GM18499 (cell line): ENCODE data around the gene KSR1.
"Not testable (repeated sequence)": the region's sequence is repeated elsewhere in the genome, so short reads cannot be mapped to it uniquely, and the experiment has no call there.

Experiments
- ATAC-seq: cut with Tn5 transposase; IDR thresholded peaks from one replicate; pipeline ENCODE4 v1.9.1; 2021; ENCODE audit warnings: moderate number of reproducible peaks; ENCODE audit not compliant: insufficient read depth, unreplicated experiment

KSR1 gene

DNA sequence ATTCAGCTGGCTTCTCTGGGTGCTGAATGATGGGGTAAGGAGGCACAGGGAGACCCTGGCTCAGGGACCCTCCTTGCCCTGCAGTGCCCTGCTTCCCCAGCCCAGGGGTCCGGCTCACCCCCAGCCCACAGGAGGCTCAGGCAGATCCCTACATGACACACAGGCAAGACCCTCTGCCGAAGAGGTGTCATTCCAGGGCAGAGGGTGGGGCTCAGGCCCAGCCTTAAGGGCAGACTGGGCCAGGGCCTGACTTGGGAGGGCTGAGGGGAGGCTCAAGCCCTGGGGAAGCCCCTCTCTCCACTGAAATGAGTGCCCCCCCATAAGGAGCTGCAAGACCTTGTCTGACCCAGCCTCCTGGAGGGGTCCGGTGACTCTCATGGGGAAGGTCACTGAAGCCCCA lies 30.3 kb upstream of the KSR1 start:
- ATAC-seq, result no peak

DNA sequence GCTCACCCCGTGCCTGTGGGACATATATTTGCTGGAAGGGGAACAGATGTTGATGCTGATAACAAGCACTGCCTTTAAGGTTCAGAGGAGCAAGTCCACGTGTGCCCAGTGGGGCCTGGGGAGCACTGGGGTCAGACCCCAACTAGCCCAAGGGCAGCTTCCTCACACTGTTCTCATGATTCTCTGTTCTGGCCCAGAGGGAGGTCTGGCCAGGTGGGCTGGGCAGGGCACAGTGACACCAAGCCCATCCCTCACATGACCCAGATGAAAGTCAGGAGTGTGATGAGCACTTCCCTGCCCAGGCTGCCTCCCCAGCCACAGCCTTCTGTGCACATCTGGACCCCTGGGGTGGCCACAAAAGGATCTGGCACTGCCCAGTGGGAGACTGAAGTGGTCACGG lies 29.8 kb upstream of the KSR1 start:
- ATAC-seq, result not testable (repeated sequence)

DNA sequence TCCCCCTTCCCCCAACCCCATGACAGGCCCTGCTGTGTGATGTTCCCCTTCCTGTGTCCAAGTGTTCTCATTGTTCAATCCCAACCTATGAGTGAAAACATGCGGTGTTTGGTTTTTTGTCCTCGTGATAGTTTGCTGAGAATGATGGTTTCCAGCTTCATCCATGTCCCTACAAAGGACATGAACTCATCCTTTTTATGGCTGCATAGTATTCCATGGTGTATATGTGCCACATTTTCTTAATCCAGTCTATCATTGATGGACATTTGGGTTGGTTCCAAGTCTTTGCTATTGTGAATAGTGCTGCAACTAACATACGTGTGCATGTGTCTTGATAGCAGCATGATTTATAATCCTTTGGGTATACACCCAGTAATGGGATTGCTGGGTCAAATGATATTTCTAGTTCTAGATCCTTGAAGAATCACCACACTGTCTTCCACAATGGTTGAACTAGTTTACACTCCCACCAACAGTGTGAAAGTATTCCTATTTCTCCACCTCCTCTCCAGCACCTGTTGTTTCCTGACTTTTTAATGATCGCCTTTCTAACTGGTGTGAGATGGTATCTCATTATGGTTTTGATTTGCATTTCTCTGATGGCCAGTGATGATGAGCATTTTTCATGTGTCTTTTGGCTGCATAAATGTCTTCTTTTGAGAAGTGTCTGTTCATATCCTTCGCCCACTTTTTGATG lies 28.9 kb upstream of the KSR1 start:
- not testable (repeated sequence) for ATAC-seq

DNA sequence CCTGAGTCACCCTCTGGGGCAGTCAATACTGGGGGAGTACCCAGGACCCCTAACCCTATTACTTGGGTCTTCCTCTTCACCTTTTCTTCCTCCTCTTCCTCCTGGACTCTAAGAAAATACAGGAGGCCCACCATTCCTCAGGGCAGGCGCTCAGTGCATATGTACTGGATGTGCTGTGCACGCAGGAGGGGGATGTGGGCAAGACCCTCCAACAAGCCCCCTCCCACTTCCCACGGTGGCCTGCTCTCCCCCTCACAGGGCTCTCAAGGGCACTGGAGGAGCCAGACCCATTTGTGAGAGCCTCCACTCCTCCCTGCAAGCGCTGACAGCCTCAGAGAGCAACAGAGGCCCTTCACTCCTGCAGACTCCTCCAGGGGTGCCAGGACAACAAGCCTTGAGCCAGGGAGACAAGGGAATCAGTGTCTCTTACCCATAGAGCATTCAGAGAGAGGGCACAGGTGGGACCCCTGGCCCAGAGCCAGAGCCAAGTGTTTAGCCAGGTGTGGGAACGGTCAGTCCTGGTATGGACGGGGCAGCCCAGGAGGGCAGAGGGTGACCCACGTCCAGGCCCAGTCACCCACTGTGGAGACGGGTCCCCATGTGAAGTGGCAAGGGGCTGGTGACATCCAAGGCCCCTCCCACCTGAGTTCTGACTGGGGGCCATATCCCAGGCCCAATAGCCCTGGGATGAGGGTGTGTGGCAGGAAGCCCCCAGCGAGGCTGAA lies 27.3 kb upstream of the KSR1 start:
- ATAC-seq, result no peak

DNA sequence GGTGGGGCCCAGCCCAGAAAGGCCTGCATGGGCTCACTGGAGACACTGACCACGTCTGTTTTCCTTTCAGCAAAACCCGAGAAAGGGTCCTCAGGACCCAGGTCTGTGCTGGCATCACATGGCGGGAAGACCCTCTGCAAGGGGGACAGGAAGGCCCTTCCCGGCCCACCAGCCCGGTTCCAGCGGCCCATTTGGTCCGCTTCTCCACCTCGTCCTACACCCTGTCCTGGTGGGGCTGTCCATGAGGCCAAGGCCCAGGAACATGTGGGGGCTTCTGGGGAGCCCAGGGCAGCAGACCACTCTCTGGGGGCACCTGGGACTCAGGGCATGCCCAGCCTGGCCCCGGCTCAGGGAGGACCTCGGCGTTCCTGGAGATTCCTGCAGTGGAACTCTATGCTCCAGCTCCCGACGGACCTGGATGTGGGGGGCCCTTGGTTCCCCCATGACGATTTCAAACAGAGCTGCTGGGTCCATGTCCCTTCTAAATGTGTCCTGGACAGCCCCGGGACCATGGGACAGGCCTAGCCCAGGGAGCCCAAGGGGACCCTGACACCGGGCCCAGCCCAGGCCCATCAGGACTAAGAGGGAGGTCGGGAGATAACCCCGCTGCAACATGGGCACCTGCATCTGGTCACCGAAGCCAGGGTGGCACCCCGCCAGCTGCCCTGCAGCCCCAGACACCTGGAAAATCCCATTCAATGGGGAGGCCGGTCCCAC lies 26.4 kb upstream of the KSR1 start:
- ATAC-seq, result no peak

DNA sequence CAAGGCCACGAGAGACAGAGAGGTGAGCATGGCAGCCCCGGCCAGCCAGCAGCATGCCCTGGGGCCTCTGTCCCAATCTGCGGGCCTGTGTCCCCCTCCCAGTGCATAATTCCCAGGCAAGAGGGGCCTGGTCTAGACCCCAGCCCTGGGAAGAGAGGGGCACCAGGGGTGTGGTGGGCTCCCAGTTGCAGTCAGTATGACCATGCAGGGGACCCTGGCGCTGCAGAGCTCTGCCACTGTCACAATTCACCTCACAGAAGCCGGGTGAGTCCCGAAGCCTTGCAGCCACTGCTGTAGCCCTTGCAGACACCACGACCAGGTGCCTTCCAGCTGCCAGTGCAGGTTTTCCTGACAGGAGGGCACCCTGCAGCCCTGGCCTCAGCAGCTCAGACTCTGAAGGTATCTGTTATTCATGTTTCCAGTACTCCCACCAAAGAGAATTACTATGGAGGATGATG lies 25.8 kb upstream of the KSR1 start:
- no peak for ATAC-seq

DNA sequence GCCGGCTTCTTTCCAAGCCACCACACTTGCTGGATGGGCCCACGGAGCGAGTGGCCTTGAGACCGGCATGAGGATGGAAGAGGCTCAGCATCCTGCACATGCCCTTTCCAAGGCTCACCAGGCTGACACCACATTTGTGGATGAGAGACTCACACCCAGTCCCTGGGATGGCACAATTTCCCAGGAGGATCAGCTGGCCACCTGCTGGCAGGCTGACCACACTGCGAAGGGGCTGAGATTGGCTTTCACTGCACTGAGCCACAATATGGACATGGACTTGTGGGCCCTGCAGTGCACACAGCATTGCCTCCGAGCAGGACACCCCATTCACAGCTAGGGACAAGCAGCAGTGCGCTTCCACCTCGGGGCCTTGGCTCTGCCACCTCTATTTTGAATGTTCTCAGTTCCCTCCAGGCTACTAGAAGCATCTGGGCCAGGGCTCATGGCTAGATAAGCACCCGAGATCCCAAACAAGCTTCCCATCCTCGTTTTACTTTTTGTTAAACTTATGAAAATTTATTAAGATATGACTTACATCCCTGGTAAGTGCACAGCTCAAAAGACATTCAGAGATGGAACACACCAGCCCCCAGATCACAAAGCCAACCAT lies 25.3 kb upstream of the KSR1 start:
- no peak for ATAC-seq

DNA sequence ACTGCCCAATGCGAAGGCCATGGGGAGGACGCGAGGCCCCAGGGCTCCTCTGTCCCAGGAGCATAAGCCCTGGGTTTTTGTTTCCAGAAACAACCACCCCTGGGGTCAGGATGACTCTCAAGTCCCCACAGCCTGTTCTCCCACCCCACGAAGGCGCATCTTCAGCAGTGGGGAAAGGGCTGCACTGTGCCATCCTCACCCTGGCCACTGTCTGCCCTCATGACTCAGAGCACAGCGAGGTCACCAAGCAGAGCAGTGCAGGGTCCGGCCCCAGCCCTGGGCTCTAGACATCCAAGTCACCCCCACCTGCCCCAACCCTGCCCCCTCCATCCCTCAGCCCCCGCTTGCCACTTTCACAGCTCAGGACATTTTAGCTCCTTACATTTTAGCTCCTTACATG lies 22.7 kb upstream of the KSR1 start:
- ATAC-seq, result no peak

DNA sequence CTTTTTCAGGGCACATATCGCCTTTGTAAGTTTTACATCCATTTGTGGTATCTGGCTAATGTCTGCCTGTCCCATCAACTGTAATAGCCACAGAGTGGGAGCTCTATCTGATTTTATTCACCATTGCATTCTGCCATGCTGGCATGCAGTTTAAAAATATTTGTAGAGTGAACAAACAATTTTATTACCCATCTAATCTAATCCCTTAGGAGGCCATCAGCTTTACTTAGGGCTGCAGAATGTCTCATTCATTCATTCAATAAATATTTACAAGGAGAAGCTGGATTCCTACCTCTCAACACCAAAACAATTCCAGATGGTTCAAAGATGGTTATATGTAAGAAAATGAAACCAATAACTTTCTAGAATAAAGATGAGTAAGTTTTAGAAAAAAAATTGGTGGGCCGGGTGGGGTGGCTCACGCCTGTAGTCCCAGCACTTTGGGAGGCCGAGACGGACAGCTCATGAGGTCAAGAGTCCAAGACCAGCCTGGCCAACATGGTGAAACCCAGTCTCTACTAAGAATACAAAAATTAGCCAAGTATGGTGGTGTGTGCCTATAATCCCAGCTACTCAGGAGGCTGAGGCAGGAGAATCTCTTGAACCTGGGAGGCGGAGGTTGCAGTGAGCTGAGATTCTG lies 20.7 kb upstream of the KSR1 start:
- ATAC-seq, result not testable (repeated sequence)

DNA sequence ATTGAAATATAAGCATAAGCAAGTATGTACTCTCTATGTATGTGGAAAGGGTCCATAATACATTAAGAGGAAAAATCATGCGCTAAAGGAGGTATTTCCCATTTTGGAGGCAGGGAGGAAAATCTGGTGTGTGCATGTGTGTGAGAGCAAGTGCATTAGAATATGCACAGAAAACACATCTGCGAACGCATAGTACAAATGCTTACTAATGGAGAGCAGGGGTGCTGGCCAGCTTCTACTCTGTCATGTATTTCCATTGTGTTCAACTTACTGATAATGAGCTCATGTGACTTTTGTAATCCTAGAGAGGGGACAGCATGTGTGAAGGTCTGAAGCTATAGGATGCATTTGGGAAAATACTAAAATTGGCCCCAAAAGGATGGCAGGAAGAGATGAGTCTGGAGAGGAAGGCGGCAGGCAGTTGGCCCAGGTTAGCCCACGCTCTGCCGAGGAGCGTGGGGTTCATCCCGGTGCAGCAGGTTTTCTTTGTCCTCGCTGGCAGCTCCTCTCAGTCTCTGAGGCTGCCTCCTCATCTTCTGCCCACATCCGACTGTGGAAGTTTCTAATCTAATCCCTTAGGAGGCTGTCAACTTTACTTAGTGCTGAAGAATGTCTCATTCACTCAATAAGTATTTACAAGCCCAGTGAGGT lies 17.8 kb upstream of the KSR1 start:
- ATAC-seq, result no peak

DNA sequence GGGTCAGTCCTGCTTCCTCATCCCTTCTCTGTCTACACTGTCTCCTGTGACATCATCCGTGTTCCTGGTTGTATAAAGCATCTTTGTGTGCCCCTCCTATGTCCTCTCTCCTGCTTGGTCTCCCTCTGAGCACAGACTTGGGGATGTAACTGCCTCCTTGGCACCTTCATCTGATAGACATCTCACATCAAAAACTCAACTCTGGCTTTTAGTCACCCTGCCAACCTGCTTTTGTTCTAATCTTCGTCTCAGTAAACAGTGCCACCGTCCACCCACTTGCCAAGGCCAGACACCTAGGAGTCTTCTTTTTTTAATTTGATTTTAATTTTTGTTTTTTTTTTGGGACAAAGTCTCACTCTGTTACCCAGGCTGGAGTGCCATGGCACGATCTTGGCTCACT lies 16.9 kb upstream of the KSR1 start:
- ATAC-seq, result no peak

DNA sequence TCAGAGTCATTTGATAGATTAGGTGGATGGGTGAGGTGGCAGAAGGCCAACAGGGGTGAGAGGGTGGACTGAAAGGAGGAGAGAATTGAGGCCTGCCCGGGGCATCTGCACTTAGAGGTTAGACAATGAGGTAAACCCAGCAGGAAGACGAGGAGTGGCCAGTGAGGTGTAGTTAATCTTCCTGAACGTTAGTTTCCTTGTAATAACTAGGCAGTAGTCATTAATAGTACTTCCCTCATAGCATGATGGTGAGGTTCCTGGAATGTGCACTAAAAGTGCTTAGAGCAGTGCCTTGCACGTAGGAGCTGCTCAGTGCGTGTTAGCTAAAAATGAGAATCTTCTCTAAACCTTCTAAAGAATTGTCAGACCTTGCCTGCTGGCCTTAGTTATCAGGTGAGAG lies 13.5 kb upstream of the KSR1 start:
- no peak for ATAC-seq

DNA sequence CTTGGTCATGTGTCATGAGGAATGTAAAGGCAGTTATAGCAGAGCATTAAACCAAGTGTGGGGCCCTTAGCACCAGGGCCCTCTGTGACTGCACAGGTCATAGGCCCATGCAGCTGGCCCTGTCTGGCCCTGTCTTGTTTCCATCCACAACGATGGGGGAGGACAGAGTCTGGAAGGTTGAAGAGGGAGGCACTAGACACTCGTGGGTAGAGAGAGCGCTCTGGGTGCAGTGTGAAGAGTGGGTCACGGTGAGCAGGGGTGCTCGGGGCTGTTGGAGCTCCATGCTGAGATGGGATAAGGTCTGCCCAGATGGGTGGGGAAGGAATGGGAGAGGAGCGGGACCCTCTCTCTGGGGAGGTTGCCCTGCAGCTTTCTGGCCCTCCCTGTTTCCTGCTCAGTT lies 12.8 kb upstream of the KSR1 start:
- ATAC-seq, result no peak

DNA sequence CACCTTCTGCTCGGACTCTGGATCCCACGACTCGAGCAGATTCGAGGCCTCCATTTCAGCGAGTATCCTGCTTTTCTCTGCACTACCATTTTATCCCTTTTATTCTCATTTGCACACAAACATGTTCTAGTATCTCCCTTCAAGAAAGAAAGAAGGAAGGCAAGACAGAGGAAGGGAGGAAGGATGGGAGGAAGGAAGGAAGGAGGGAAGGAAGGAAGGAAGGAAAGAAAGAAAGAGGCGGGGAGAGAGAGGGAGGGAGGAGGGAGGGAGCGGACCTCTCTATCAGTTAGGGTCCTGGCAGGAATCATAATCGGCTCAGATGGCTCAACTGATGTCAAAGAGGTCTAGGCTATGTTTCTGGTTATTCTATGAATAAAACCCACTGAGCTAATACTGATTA lies 10.3 kb upstream of the KSR1 start:
- no peak for ATAC-seq

DNA sequence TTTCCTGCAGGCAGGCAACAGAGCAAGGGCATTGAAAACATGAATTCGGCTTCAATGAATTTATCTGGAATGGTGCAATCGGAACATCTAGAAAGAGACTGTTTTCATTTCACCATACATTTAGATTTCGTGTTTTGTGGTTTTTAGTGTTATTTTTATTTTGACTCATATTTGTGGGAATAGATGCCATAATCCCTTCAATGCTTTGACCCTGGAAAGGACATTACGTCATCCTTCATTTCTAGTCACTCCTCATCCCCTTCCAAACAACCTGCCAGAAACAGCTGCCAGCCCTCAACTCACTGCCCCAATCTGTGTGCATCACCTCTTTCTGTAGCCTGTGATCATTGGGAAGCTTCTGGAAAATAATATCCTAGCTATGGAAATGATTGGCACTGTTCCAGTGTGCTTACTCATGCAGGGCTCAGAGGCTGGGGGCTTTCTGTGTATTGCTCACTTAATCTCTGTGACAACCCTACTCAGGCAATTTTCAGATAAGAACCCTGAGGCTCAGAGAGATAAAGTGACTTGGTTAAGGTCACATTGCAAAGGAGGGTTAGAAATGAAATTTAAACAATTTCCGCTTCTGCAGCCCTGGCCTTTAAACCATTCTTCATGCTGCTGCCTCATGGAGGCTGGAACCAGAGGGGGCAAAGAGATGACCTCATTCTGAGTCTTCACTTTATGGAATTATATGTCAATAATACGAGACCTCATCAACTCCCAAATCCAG lies 9.5 kb upstream of the KSR1 start:
- ATAC-seq, result no peak

DNA sequence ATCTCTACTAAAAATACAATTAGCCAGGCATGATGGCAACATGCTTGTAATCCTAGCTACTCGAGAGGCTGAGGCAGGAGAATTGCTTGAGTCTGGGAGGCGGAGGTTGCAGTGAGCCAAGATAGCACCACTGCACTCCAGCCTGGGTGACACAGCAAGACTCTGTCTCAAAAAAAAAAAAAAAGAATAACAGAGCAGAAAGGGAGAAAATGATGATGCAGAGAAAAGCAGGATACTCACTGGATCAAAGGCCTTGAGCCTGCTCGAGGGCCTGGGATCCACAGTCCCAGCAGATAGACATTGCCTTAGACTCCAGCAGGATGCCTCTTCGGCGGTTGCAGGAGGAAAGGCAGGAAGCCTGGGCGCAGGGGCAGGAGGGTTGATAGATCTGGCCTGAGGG lies 7.7 kb upstream of the KSR1 start:
- not testable (repeated sequence) for ATAC-seq

DNA sequence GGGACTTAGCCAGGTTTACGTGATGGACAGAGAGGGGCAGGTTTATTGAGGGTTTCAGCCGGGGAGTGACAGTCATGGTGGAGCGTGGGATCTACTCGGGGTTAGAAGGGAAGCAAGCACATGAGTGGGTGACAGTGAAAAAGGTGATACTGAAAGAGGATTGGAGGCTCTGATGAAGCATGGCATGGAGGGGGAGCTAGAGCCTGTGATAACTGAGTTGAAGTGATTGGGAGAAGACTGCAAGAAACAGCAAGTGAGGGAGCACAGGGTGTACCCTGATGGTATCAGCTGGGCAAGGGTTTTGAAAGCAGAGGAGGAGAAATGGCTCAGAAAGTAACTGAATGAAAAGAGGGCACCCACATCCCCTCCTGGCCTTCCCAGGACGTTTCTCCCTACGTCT lies 6.7 kb upstream of the KSR1 start:
- ATAC-seq, result no peak

DNA sequence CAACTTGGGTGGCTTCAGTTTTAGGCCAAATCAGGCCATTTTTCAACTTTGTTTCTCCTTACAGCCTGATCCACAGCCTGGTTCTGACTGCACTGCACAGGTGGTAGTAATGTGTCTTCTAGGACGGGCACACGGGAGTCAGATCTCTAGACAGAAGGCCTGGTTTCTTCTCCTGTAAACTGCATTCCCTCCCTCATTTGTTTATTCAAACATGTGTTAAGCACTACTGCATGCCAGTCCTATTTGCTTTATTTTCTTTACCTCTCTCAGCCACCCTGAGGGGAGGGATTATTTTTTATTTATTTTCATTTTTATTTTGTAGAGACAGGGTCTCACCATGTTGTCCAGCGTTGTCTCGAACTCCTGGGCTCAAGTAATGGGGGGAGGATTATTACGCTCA lies 6.3 kb upstream of the KSR1 start:
- no peak for ATAC-seq

DNA sequence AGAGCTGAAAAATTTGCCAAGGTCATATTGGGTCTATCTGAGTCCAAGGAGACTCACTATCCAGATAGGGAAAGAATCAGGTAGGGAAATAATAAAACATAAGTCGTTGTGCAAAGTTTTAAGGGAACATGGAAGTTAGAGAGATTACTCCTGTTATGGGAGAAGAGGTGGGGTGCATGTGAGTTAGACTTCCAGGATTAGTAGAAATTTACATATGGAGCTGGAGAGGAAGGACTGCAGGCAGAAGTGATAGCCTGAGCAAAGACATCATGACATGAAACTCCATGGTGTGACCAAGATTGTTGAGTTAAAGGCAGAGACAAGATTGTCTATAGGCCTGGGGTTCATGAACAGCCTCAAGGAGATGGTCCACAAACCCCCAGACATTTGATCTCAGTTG lies 5.8 kb upstream of the KSR1 start:
- ATAC-seq, result no peak
